ENCODE results near the gene NABP2. TPM values are rescaled to one million over a fixed set of nuclear protein-coding genes. Genes with fewer than 3 reads are reported as not detected.

The NABP2 gene
- total RNA-seq, 2 experiments from 2014 or later, result 69.1 to 76.0 TPM

DNA sequence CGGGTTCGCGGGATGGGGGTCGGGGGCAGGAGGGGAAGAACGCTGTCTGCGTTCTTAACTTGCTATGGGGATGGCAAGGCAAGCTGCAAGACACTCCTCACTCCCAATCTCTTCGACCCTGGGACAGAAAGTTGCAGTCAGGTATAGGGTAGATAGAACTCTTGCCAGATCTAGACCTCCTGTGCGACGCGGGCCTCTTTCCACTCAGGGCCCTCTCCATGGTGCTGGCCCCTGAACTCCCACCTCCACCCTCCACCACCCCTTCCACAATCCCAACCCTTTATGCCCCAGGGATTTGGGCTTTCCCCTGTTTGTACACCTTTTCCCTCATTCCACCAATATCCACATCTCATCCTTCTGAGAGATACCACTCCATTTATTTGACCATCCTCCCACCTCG lies 812 bp downstream of the NABP2 start:
- peak overlapping the region; percentile 98 for H3K4me3 Mint-ChIP-seq
- ATAC-seq (no peak), DNase-seq (peak; percentile 35)
- peaks cover 35% of the 10 kb centered on the region for H3K4me1 Mint-ChIP-seq
- H3K9me3 Mint-ChIP-seq (ENCODE audit: low read depth), result no peaks in the 10 kb centered on the region
- POLR2A ChIA-PET, result no interaction called here
- H3K27ac Mint-ChIP-seq, result peak overlapping the region; percentile 88
- peaks cover 9% of the 10 kb centered on the region for H3K36me3 Mint-ChIP-seq (ENCODE audit: low read depth)
- intact Hi-C loops (cut with DNase I, micrococcal nuclease), result loop anchor here (1.0 to 5.0 kb wide), 19 partner anchors 32 to 486 kb away; partner anchors contain the start of genes ANKRD52 (in 2 of the 2), BAZ2A (in 1 of the 2), COQ10A (in 1 of the 2) and DNAJC14 (in 1 of the 2)
- CTCF ChIA-PET, result interaction anchor here (0.6 to 2.1 kb wide), 4 partner anchors 24 to 224 kb away, joined by 3 to 10 read pairs (median 4); partner anchors contain the start of genes TIMELESS and ZC3H10
- H3K27me3 Mint-ChIP-seq, result no peaks in the 10 kb centered on the region

- Mint-ChIP-seq H3K36me3 (ENCODE audit: low read depth) (peaks cover 9% of the 10 kb centered on the region), H3K4me3 (no peak overlapping the region), H3K27me3 (no peaks in the 10 kb centered on the region), H3K9me3 (ENCODE audit: low read depth) (no peaks in the 10 kb centered on the region), H3K4me1 (peaks cover 11% of the 10 kb centered on the region), H3K27ac (no peak overlapping the region)
- intact Hi-C loops (cut with DNase I, micrococcal nuclease), result no loop called here
- ChIA-PET CTCF (interaction anchor here (0.7 kb wide), 1 partner anchor 143 kb away, joined by 3 read pairs; no protein-coding TSS in a partner anchor), POLR2A (no interaction called here)
- DNase-seq (no peak), ATAC-seq (no peak)
Observed at GRCh38 chr12:56229082-56229481, 4.9 kb downstream of the NABP2 start.

DNA sequence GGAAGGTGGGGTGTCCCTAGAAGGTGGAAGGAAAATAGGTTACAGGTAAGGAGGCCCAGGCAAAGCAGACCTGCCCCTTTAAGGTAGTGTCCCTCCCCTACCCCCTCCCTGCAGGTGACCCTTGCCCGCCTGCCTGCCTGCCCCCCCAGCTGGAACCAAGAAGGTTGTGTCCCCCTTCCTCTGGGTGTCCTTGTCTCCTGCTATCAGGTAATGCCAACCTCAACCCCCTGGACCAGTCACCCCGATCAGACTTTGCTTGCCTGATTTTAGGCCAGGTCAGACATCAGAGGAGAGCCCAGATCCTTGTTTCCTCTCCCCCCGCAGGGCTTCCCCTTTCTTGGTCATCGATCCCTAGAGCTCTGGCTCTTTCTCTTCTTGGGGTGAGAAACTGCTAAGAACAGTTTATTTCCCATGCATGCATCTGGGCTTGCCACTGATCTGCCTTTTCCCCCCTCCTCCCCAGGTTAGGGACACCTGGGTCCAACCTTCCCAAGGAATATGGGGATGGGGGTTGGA lies 5.8 kb downstream of the NABP2 start, which contains the start of gene SLC39A5:
SLC39A5 (plus strand) TSS at position 136 of the 516 bp plus-strand sequence. CDS start 1,224 bp downstream, outside the sequence.
- DNase-seq, result no peak
- Mint-ChIP-seq H3K27me3 (no peaks in the 10 kb centered on the region), H3K9me3 (ENCODE audit: low read depth) (no peaks in the 10 kb centered on the region), H3K27ac (no peak within 1 kb of the TSS), H3K4me3 (no peak within 1 kb of the TSS), H3K4me1 (peaks cover 7% of the 10 kb centered on the region), H3K36me3 (ENCODE audit: low read depth) (peaks cover 9% of the 10 kb centered on the region)
- POLR2A ChIA-PET, result no interaction called here
- no peak for ATAC-seq
- intact Hi-C loops (cut with DNase I, micrococcal nuclease), result no loop called here
- CTCF ChIA-PET, result interaction anchor here (0.7 to 1.1 kb wide), 3 partner anchors 8 to 144 kb away, joined by 3 read pairs; partner anchors contain the start of gene SMARCC2

GRCh38 chr12:56230432-56231183 lies 6.5 kb downstream of the NABP2 start:
- CTCF ChIA-PET, result interaction anchor here (0.5 to 1.1 kb wide), 3 partner anchors 8 to 41 kb away, joined by 3 read pairs; partner anchors contain the start of gene SMARCC2
- ATAC-seq, result no peak

GRCh38 chr12:56231184-56231582 lies 7.0 kb downstream of the NABP2 start:
- Mint-ChIP-seq H3K36me3 (ENCODE audit: low read depth) (peaks cover 7% of the 10 kb centered on the region), H3K27ac (no peak overlapping the region), H3K9me3 (ENCODE audit: low read depth) (no peaks in the 10 kb centered on the region), H3K4me1 (no peaks in the 10 kb centered on the region), H3K27me3 (no peaks in the 10 kb centered on the region), H3K4me3 (no peak overlapping the region)
- POLR2A ChIA-PET, result no interaction called here
- DNase-seq (no peak), ATAC-seq (no peak)
- CTCF ChIA-PET, result interaction anchor here (1.0 to 1.1 kb wide), 3 partner anchors 25 to 42 kb away, joined by 3 to 4 read pairs (median 3); partner anchors contain the start of gene SMARCC2
- intact Hi-C loops (cut with DNase I, micrococcal nuclease), result no loop called here

More at GRCh38 chr12:56230432-56231183, 6.5 kb downstream of the NABP2 start:
- Mint-ChIP-seq H3K9me3 (ENCODE audit: low read depth) (no peaks in the 10 kb centered on the region), H3K4me3 (no peak overlapping the region), H3K36me3 (ENCODE audit: low read depth) (peaks cover 9% of the 10 kb centered on the region), H3K4me1 (peaks cover under 1% of the 10 kb centered on the region), H3K27me3 (no peaks in the 10 kb centered on the region), H3K27ac (no peak overlapping the region)
- intact Hi-C loops (cut with DNase I, micrococcal nuclease), result no loop called here
- no peak for DNase-seq
- POLR2A ChIA-PET, result no interaction called here

- intact Hi-C loops (cut with DNase I, micrococcal nuclease), result no loop called here
- ATAC-seq (no peak), DNase-seq (no peak)
- Mint-ChIP-seq H3K27me3 (no peaks in the 10 kb centered on the region), H3K27ac (no peak overlapping the region), H3K4me3 (no peak overlapping the region), H3K36me3 (ENCODE audit: low read depth) (peaks cover 5% of the 10 kb centered on the region), H3K9me3 (ENCODE audit: low read depth) (no peaks in the 10 kb centered on the region), H3K4me1 (no peaks in the 10 kb centered on the region)
- CTCF ChIA-PET, result interaction anchor here (0.6 to 2.0 kb wide), 3 partner anchors 13 to 190 kb away, joined by 5 to 9 read pairs (median 6); partner anchors contain the start of genes ANKRD52 and RNF41
- POLR2A ChIA-PET, result no interaction called here
Observed at GRCh38 chr12:56234746-56235436, 10.7 kb downstream of the NABP2 start.

GRCh38 chr12:56236091-56236490 lies 11.9 kb downstream of the NABP2 start:
- POLR2A ChIA-PET, result no interaction called here
- Mint-ChIP-seq H3K4me1 (no peaks in the 10 kb centered on the region), H3K4me3 (no peak overlapping the region), H3K36me3 (ENCODE audit: low read depth) (peaks cover 5% of the 10 kb centered on the region), H3K27me3 (no peaks in the 10 kb centered on the region), H3K9me3 (ENCODE audit: low read depth) (no peaks in the 10 kb centered on the region), H3K27ac (no peak overlapping the region)
- no peak for ATAC-seq
- CTCF ChIA-PET, result no interaction called here
- intact Hi-C loops (cut with DNase I, micrococcal nuclease), result no loop called here
- no peak for DNase-seq

- no peak for ATAC-seq
- intact Hi-C loops (cut with DNase I, micrococcal nuclease), result no loop called here
- CTCF ChIA-PET, result interaction anchor here (0.7 to 0.9 kb wide), 3 partner anchors 44 to 47 kb away, joined by 3 read pairs; no protein-coding TSS in a partner anchor
Observed at GRCh38 chr12:56236985-56237384, 12.8 kb downstream of the NABP2 start.

GRCh38 chr12:56237552-56237951 lies 13.4 kb downstream of the NABP2 start:
- Mint-ChIP-seq H3K9me3 (ENCODE audit: low read depth) (no peaks in the 10 kb centered on the region), H3K27ac (no peak overlapping the region), H3K27me3 (no peaks in the 10 kb centered on the region), H3K4me1 (no peaks in the 10 kb centered on the region), H3K36me3 (ENCODE audit: low read depth) (peaks cover 5% of the 10 kb centered on the region), H3K4me3 (no peak overlapping the region)
- no peak for DNase-seq
- ATAC-seq, result no peak
- intact Hi-C loops (cut with DNase I, micrococcal nuclease), result no loop called here
- POLR2A ChIA-PET, result no interaction called here
- CTCF ChIA-PET, result interaction anchor here (1.4 kb wide), 1 partner anchor 16 kb away, joined by 8 read pairs; the partner anchor contains the start of gene RNF41

More at GRCh38 chr12:56236985-56237384, 12.8 kb downstream of the NABP2 start:
- no peak overlapping the region for H3K27ac Mint-ChIP-seq
- DNase-seq, result no peak
- H3K27me3 Mint-ChIP-seq, result no peaks in the 10 kb centered on the region
- no peaks in the 10 kb centered on the region for H3K4me1 Mint-ChIP-seq
- H3K9me3 Mint-ChIP-seq (ENCODE audit: low read depth), result no peaks in the 10 kb centered on the region
- POLR2A ChIA-PET, result no interaction called here
- H3K36me3 Mint-ChIP-seq (ENCODE audit: low read depth), result peaks cover 5% of the 10 kb centered on the region
- H3K4me3 Mint-ChIP-seq, result no peak overlapping the region

- Mint-ChIP-seq H3K36me3 (ENCODE audit: low read depth) (peaks cover 16% of the 10 kb centered on the region), H3K9me3 (ENCODE audit: low read depth) (no peaks in the 10 kb centered on the region), H3K27ac (peak overlapping the region; percentile 4), H3K27me3 (no peaks in the 10 kb centered on the region), H3K4me3 (no peak overlapping the region), H3K4me1 (no peaks in the 10 kb centered on the region)
- CTCF ChIA-PET, result interaction anchor here (0.6 to 0.7 kb wide), 2 partner anchors 21 to 111 kb away, joined by 3 to 4 read pairs; no protein-coding TSS in a partner anchor
- no peak for ATAC-seq
- POLR2A ChIA-PET, result no interaction called here
- intact Hi-C loops (cut with DNase I, micrococcal nuclease), result no loop called here
- DNase-seq, result no peak
Observed at GRCh38 chr12:56241424-56242303, 17.5 kb downstream of the NABP2 start.
